Activated CD4-positive, alpha-beta T cell treated with anti-CD3 and anti-CD28 coated beads, Interleukin-2, Interleukin-6, amounts not matched to agents 100 ng/mL and 50 ng/mL, durations not matched to agents 16 hours and 8 hours (primary cell): ENCODE results near the gene RBL2.
"Not testable (repeated sequence)": the region's sequence is repeated elsewhere in the genome, so short reads cannot be mapped to it uniquely, and the experiment has no call there.

Experiments used
- DNase-seq: peaks from one replicate; pipeline ENCODE4 v3.0.0-alpha.2; 2020

RBL2 gene

GRCh38 chr16:53506254-53506653, 72.0 kb downstream of the RBL2 start:
- no peak for DNase-seq

- no peak for DNase-seq
Measured at GRCh38 chr16:53507464-53508179, 73.4 kb downstream of the RBL2 start.

- DNase-seq, result peak; percentile 62
Measured at GRCh38 chr16:53509906-53510703, 75.8 kb downstream of the RBL2 start.

- no peak for DNase-seq
Measured at GRCh38 chr16:53510704-53511070, 76.4 kb downstream of the RBL2 start.

- DNase-seq, result no peak
Measured at GRCh38 chr16:53511084-53511402, 76.8 kb downstream of the RBL2 start.

GRCh38 chr16:53511403-53512280, 77.4 kb downstream of the RBL2 start:
- DNase-seq, result no peak

- DNase-seq, result not testable (repeated sequence)
Measured at GRCh38 chr16:53512795-53513194, 78.5 kb downstream of the RBL2 start.

GRCh38 chr16:53515259-53515658, 81.0 kb downstream of the RBL2 start:
- no peak for DNase-seq

- DNase-seq, result no peak
Measured at GRCh38 chr16:53515811-53516210, 81.5 kb downstream of the RBL2 start.

GRCh38 chr16:53517851-53518250, 83.6 kb downstream of the RBL2 start:
- DNase-seq, result no peak

- peak; percentile 94 for DNase-seq
Measured at GRCh38 chr16:53518550-53519416, 84.5 kb downstream of the RBL2 start.

- no peak for DNase-seq
Measured at GRCh38 chr16:53519417-53520091, 85.3 kb downstream of the RBL2 start.

GRCh38 chr16:53523126-53523804, 89.0 kb downstream of the RBL2 start:
- no peak for DNase-seq

GRCh38 chr16:53523971-53524548, 89.8 kb downstream of the RBL2 start:
- DNase-seq, result no peak

GRCh38 chr16:53528797-53529196, 94.5 kb downstream of the RBL2 start:
- DNase-seq, result no peak

GRCh38 chr16:53529513-53529912, 95.2 kb downstream of the RBL2 start:
- no peak for DNase-seq

GRCh38 chr16:53530046-53530445, 95.8 kb downstream of the RBL2 start:
- no peak for DNase-seq

GRCh38 chr16:53530741-53531140, 96.5 kb downstream of the RBL2 start:
- DNase-seq, result no peak

GRCh38 chr16:53534206-53534605, 99.9 kb downstream of the RBL2 start:
- no peak for DNase-seq

GRCh38 chr16:53537626-53538025, 103.4 kb downstream of the RBL2 start:
- no peak for DNase-seq

- DNase-seq, result not testable (repeated sequence)
Measured at GRCh38 chr16:53539346-53539745, 105.1 kb downstream of the RBL2 start.
